Neural progenitor cell (in vitro differentiated cells): ENCODE measurements around the gene ST6GALNAC1. TPM values are rescaled to one million over a fixed set of nuclear protein-coding genes. Genes with fewer than 3 reads are reported as not detected.

Experiments used
- DNase-seq: peaks from one replicate; pipeline ENCODE4 v3.0.0-alpha.2; 2016; ENCODE audit warnings: low spot score
- H2AFZ ChIP-seq: fragments of 200-600 bp; sonication (generic); replicated peaks from 2 replicates; pipeline ENCODE4 v1.6.1; 2016; ENCODE audit warnings: antibody characterized with exemption
- H3F3A ChIP-seq: fragments of 200-600 bp; sonication (generic); 2 replicates; pipeline ENCODE4 v1.6.1; 2016; ENCODE audit warnings: antibody characterized with exemption, low read depth
- H3K27ac ChIP-seq: fragments of 200-600 bp; sonication (generic); 2 replicates; pipeline ENCODE4 v1.5.1; 2016; ENCODE audit warnings: mild to moderate bottlenecking
- H3K27me3 ChIP-seq: fragments of 200-600 bp; sonication (generic); 2 replicates; pipeline ENCODE4 v1.6.1; 2016; ENCODE audit warnings: mild to moderate bottlenecking, moderate library complexity
- H3K36me3 ChIP-seq: fragments of 200-600 bp; sonication (generic); 2 replicates; pipeline ENCODE4 v1.5.1; 2016
- H3K4me1 ChIP-seq: fragments of 200-600 bp; sonication (generic); 2 replicates; pipeline ENCODE4 v1.6.1; 2016; ENCODE audit warnings: mixed run types
- H3K4me2 ChIP-seq: fragments of 200-600 bp; sonication (generic); 2 replicates; pipeline ENCODE4 v1.6.1; 2016
- H3K4me3 ChIP-seq: fragments of 200-600 bp; sonication (generic); 2 replicates; pipeline ENCODE4 v1.5.1; 2016
- H3K79me2 ChIP-seq: fragments of 200-600 bp; sonication (generic); 2 replicates; pipeline ENCODE4 v1.6.1; 2016; ENCODE audit warnings: low read depth
- H3K9ac ChIP-seq: fragments of 200-600 bp; sonication (generic); 2 replicates; pipeline ENCODE4 v1.6.1; 2016
- H3K9me3 ChIP-seq: fragments of 200-600 bp; sonication (generic); 2 replicates; pipeline ENCODE4 v1.5.1; 2016; ENCODE audit warnings: low read depth
- H4K20me1 ChIP-seq: fragments of 200-600 bp; sonication (generic); 2 replicates; pipeline ENCODE4 v1.6.1; 2016; ENCODE audit warnings: low read depth
- H3K27ac Mint-ChIP-seq: 3 replicates; pipeline ENCODE4 v1.8.0; 2021; ENCODE audit warnings: mixed read lengths
- H3K27me3 Mint-ChIP-seq: 2 replicates; pipeline ENCODE4 v1.8.0; 2022; ENCODE audit warnings: low read depth, mild to moderate bottlenecking, inconsistent platforms, moderate library complexity, mixed read lengths; ENCODE audit not compliant: insufficient read depth
- H3K36me3 Mint-ChIP-seq: 3 replicates; pipeline ENCODE4 v1.8.0; 2021; ENCODE audit warnings: mixed read lengths
- H3K4me1 Mint-ChIP-seq: 3 replicates; pipeline ENCODE4 v1.8.0; 2021; ENCODE audit warnings: mixed read lengths
- H3K4me3 Mint-ChIP-seq: 3 replicates; pipeline ENCODE4 v1.8.0; 2021; ENCODE audit warnings: mild to moderate bottlenecking, moderate library complexity, mixed read lengths
- H3K9me3 Mint-ChIP-seq: 3 replicates; pipeline ENCODE4 v1.8.0; 2020; ENCODE audit warnings: mixed read lengths
- EZH2 ChIP-seq: fragments of 200-600 bp; sonication (generic); IDR thresholded peaks from 2 replicates; pipeline ENCODE4 v1.6.1; 2017; ENCODE audit warnings: antibody characterized with exemption, mild to moderate bottlenecking, moderate library complexity
- EZH2phosphoT487 ChIP-seq: fragments of 200-600 bp; sonication (generic); IDR thresholded peaks from 2 replicates; pipeline ENCODE4 v1.6.1; 2017; ENCODE audit warnings: antibody characterized with exemption
- total RNA-seq: library from RNA; depleted of rRNA; stranded (reverse); fragments of >200 nt; gene quantifications from 2 replicates; pipeline ENCODE4 v1.2.3, GENCODE V29; 2015; ENCODE audit warnings: low replicate concordance
- TF ChIP-seq, protein P1 (sequence below): fragments of 200-600 bp; sonication (generic); IDR thresholded peaks from 2 replicates; pipeline ENCODE4 v1.5.1; 2017; ENCODE audit warnings: antibody characterized with exemption, mild to moderate bottlenecking

The ST6GALNAC1 gene
- total RNA-seq, 1 donor from 2014 or later, result not detected

DNA sequence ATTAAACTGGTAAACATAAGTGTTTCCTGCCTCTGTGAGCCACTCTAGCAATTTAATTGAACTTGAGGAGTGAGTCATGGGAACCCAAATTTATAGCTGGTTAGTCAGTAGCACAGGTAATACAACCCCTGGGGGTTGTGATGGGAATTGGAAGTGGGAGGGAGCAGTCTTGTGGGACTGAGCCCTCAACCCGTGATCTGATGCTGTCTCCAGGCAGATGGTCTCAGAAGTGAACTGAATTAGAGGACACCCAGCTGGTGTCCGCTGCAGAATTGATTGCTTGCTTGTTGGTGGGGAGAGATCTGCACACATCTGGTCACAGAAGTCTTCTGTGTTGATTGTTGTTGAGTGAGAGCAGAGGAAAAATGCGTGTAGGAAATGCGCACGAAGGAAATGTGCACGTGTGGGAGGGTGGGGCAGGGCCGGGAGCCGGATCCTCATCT, 50.2 kb downstream of the ST6GALNAC1 start:
- Mint-ChIP-seq H3K36me3 (no peaks in the 10 kb centered on the region), H3K27me3 (peaks cover 14% of the 10 kb centered on the region), H3K27ac (peak overlapping the region; percentile 22), H3K4me3 (no peak overlapping the region), H3K9me3 (peaks cover 7% of the 10 kb centered on the region), H3K4me1 (peaks cover 3% of the 10 kb centered on the region)
- no peak overlapping the region for H3K4me2 ChIP-seq
- no peaks in the 10 kb centered on the region for H3K79me2 ChIP-seq
- H3F3A ChIP-seq, result no peaks in the 10 kb centered on the region
- no peaks in the 10 kb centered on the region for H3K36me3 ChIP-seq
- TF ChIP-seq EZH2phosphoT487 (no peak), EZH2 (no peak)
- TF ChIP-seq, protein P1, sequence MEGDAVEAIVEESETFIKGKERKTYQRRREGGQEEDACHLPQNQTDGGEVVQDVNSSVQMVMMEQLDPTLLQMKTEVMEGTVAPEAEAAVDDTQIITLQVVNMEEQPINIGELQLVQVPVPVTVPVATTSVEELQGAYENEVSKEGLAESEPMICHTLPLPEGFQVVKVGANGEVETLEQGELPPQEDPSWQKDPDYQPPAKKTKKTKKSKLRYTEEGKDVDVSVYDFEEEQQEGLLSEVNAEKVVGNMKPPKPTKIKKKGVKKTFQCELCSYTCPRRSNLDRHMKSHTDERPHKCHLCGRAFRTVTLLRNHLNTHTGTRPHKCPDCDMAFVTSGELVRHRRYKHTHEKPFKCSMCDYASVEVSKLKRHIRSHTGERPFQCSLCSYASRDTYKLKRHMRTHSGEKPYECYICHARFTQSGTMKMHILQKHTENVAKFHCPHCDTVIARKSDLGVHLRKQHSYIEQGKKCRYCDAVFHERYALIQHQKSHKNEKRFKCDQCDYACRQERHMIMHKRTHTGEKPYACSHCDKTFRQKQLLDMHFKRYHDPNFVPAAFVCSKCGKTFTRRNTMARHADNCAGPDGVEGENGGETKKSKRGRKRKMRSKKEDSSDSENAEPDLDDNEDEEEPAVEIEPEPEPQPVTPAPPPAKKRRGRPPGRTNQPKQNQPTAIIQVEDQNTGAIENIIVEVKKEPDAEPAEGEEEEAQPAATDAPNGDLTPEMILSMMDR, result no peak
- no peak overlapping the region for H3K27ac ChIP-seq
- no peak for DNase-seq
- no peak overlapping the region for H3K9ac ChIP-seq
- no peaks in the 10 kb centered on the region for H4K20me1 ChIP-seq
- peaks cover 15% of the 10 kb centered on the region for H3K27me3 ChIP-seq
- no peak overlapping the region for H2AFZ ChIP-seq
- no peaks in the 10 kb centered on the region for H3K4me1 ChIP-seq
- H3K9me3 ChIP-seq, result no peaks in the 10 kb centered on the region
- no peak overlapping the region for H3K4me3 ChIP-seq

- Histone ChIP-seq H3F3A (peaks cover 21% of the 10 kb centered on the region), H2AFZ (no peak overlapping the region), H4K20me1 (peaks cover 25% of the 10 kb centered on the region), H3K4me3 (no peak overlapping the region), H3K9ac (no peak overlapping the region), H3K27me3 (peaks cover 68% of the 10 kb centered on the region), H3K4me2 (no peak overlapping the region), H3K79me2 (no peaks in the 10 kb centered on the region), H3K36me3 (no peaks in the 10 kb centered on the region), H3K9me3 (no peaks in the 10 kb centered on the region), H3K27ac (no peak overlapping the region), H3K4me1 (peaks cover 18% of the 10 kb centered on the region)
- TF ChIP-seq EZH2, result no peak
- no peak for TF ChIP-seq EZH2phosphoT487
- TF ChIP-seq, protein P1, result no peak
- Mint-ChIP-seq H3K4me1 (peaks cover 15% of the 10 kb centered on the region), H3K27ac (no peak overlapping the region), H3K4me3 (peak overlapping the region; percentile 30), H3K9me3 (peaks cover 11% of the 10 kb centered on the region), H3K27me3 (peaks cover 49% of the 10 kb centered on the region), H3K36me3 (no peaks in the 10 kb centered on the region)
- DNase-seq, result no peak
These were observed 55.4 kb downstream of the ST6GALNAC1 start for GRCh38 chr17:76588182-76588581.

DNA sequence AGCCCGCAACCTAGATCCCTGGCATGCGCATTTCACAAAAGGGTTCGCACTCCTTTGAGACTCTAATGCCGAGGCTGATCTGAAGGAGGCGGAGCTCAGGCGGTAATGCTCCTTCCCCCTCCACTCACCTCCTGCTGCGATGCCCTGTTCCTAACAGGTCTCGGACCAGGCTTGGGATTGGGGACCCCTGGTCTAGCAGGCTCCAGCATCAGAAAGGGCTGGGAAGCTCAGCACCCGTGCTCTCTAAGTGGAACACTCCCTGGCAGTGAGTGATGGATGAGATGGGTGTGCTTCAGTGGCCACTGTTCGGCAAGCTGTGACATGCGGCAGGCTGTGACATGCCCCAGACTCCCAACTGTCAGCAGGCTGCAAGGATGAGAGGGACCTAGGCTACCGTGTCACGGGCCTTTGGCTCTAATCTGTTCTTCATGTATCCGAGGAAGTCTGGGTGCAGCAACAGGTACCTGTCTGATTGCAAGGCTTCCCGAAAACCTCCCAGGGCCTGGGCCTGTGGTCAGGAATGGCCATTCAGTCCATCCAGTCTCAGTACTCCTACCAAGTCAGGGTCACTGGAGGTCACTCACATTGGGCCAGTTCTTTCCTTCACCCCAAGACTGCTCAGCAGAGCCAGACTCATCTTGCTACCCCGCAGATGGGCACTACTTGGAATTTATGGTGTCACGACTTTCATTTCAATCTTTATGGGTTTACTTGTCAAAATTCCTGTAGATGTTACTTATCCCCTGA, 56.6 kb downstream of the ST6GALNAC1 start:
- no peak overlapping the region for H3K27ac Mint-ChIP-seq
- DNase-seq, result peak; percentile 67
- Histone ChIP-seq H3K27me3 (peaks cover 80% of the 10 kb centered on the region), H3K4me1 (peaks cover 18% of the 10 kb centered on the region), H3K9ac (no peak overlapping the region), H3K36me3 (no peaks in the 10 kb centered on the region), H3F3A (peaks cover 21% of the 10 kb centered on the region), H3K27ac (no peak overlapping the region), H3K79me2 (no peaks in the 10 kb centered on the region), H3K4me3 (no peak overlapping the region), H4K20me1 (peaks cover 25% of the 10 kb centered on the region), H2AFZ (no peak overlapping the region), H3K4me2 (peak overlapping the region; percentile 90), H3K9me3 (no peaks in the 10 kb centered on the region)
- H3K36me3 Mint-ChIP-seq, result no peaks in the 10 kb centered on the region
- TF ChIP-seq EZH2, result no peak
- TF ChIP-seq, protein P1, result no peak
- no peak for TF ChIP-seq EZH2phosphoT487
- H3K27me3 Mint-ChIP-seq, result peaks cover 59% of the 10 kb centered on the region
- peaks cover 11% of the 10 kb centered on the region for H3K9me3 Mint-ChIP-seq
- H3K4me1 Mint-ChIP-seq, result peaks cover 15% of the 10 kb centered on the region
- peak overlapping the region; percentile 66 for H3K4me3 Mint-ChIP-seq
